WTC11 (cell line): ENCODE measurements around the gene SURF1. TPM values are rescaled to one million over a fixed set of nuclear protein-coding genes. Genes with fewer than 3 reads are reported as not detected.

ENCODE experiments used
- ATAC-seq: fragments of 200-7000 bp; cut with Tn5 transposase; 2 replicates; pipeline ENCODE4 v1.10.0; 2021; ENCODE audit warnings: mild to moderate bottlenecking, moderate library complexity
- CTCF ChIA-PET: fragments of 300-600 bp; sonication (Branson Sonifier 250); formaldehyde crosslinking; loops from one replicate; lab custom pipeline; 2021; ENCODE audit warnings: antibody characterized with exemption; lab: Charles Lee
- POLR2A ChIA-PET: fragments of 350-600 bp; sonication (Branson Sonifier 250); formaldehyde crosslinking; loops from one replicate; lab custom pipeline; 2021; ENCODE audit warnings: antibody characterized with exemption; lab: Charles Lee
- DNase-seq: peaks from one replicate; pipeline ENCODE4 v3.0.0; 2021; ENCODE audit warnings: low spot score
- H3K27ac Mint-ChIP-seq: 2 replicates; pipeline ENCODE4 v1.8.0; 2021; ENCODE audit warnings: mixed read lengths
- H3K27me3 Mint-ChIP-seq: 2 replicates; pipeline ENCODE4 v1.8.0; 2021; ENCODE audit warnings: low read depth, mild to moderate bottlenecking, moderate library complexity, mixed read lengths
- H3K36me3 Mint-ChIP-seq: 2 replicates; pipeline ENCODE4 v1.8.0; 2021; ENCODE audit warnings: mixed read lengths
- H3K4me1 Mint-ChIP-seq: 2 replicates; pipeline ENCODE4 v1.8.0; 2022; ENCODE audit warnings: mixed read lengths
- H3K4me3 Mint-ChIP-seq: 2 replicates; pipeline ENCODE4 v1.8.0; 2021; ENCODE audit warnings: mild to moderate bottlenecking, moderate library complexity, mixed read lengths
- H3K9me3 Mint-ChIP-seq: 2 replicates; pipeline ENCODE4 v1.8.0; 2021; ENCODE audit warnings: mixed read lengths
- CBFB ChIP-seq: sonication (generic); formaldehyde crosslinking; IDR thresholded peaks from 2 replicates; pipeline ENCODE4 v1.8.1; 2022; ENCODE audit warnings: mild to moderate bottlenecking, low read depth, missing genetic modification reagents
- CDX4 ChIP-seq: fragments of 250-450 bp; sonication (Bioruptor Pico); IDR thresholded peaks from 2 replicates; pipeline ENCODE4 v1.9.0; 2021; ENCODE audit warnings: moderate library complexity, mild to moderate bottlenecking, inconsistent platforms, borderline replicate concordance
- CTCF ChIP-seq: fragments of 200-600 bp; IDR thresholded peaks from 2 replicates; pipeline ENCODE4 v1.8.0; 2022; ENCODE audit warnings: antibody characterized with exemption
- E2F1 ChIP-seq: sonication (generic); formaldehyde crosslinking; IDR thresholded peaks from 2 replicates; pipeline ENCODE4 v1.8.0; 2022; ENCODE audit warnings: mild to moderate bottlenecking, missing genetic modification reagents
- ELF4 ChIP-seq: sonication (generic); formaldehyde crosslinking; IDR thresholded peaks from 2 replicates; pipeline ENCODE4 v1.8.1; 2022; ENCODE audit warnings: low read depth, mild to moderate bottlenecking, moderate library complexity, missing genetic modification reagents
- ETV6 ChIP-seq: sonication (generic); formaldehyde crosslinking; IDR thresholded peaks from 2 replicates; pipeline ENCODE4 v1.8.1; 2022; ENCODE audit warnings: mild to moderate bottlenecking, missing genetic modification reagents
- FOXJ3 ChIP-seq: sonication (generic); formaldehyde crosslinking; IDR thresholded peaks from 2 replicates; pipeline ENCODE4 v1.9.0; 2021; ENCODE audit warnings: missing genetic modification reagents, mild to moderate bottlenecking, borderline replicate concordance
- GRHL2 ChIP-seq: fragments of 250-450 bp; sonication (Bioruptor Pico); IDR thresholded peaks from 2 replicates; pipeline ENCODE4 v1.8.0; 2022; ENCODE audit warnings: mild to moderate bottlenecking, moderate library complexity; ENCODE audit not compliant: insufficient replicate concordance, severe bottlenecking
- HMGA2 ChIP-seq: fragments of 250-450 bp; sonication (Bioruptor Pico); IDR thresholded peaks from 2 replicates; pipeline ENCODE4 v1.4.0; 2021; ENCODE audit warnings: mild to moderate bottlenecking, moderate library complexity
- KAT7 ChIP-seq: sonication (generic); formaldehyde crosslinking; IDR thresholded peaks from 2 replicates; pipeline ENCODE4 v1.8.1; 2023; ENCODE audit warnings: missing genetic modification reagents, mild to moderate bottlenecking, borderline replicate concordance
- MLX ChIP-seq: sonication (generic); formaldehyde crosslinking; IDR thresholded peaks from 2 replicates; pipeline ENCODE4 v1.8.1; 2023; ENCODE audit warnings: mild to moderate bottlenecking, missing genetic modification reagents, moderate library complexity
- NR1H2 ChIP-seq: sonication (generic); formaldehyde crosslinking; IDR thresholded peaks from 2 replicates; pipeline ENCODE4 v1.9.0; 2021; ENCODE audit warnings: mild to moderate bottlenecking, moderate library complexity, missing genetic modification reagents
- NR3C1 ChIP-seq: sonication (generic); formaldehyde crosslinking; conservative IDR thresholded peaks from 2 replicates; pipeline ENCODE4 v1.8.1; 2023; ENCODE audit warnings: low read depth, mild to moderate bottlenecking, missing genetic modification reagents
- OVOL2 ChIP-seq: fragments of 250-450 bp; sonication (Bioruptor Pico); IDR thresholded peaks from 2 replicates; pipeline ENCODE4 v1.9.0; 2021; ENCODE audit warnings: mild to moderate bottlenecking, borderline replicate concordance
- TEAD1 ChIP-seq: sonication (generic); formaldehyde crosslinking; IDR thresholded peaks from 2 replicates; pipeline ENCODE4 v1.8.0; 2022; ENCODE audit warnings: mild to moderate bottlenecking, missing genetic modification reagents
- total RNA-seq: library from RNA; stranded (reverse); gene quantifications from 3 replicates; pipeline ENCODE4 v1.2.3, GENCODE V29; 2021
- TF ChIP-seq, protein P1 (sequence below): fragments of 250-450 bp; sonication (Bioruptor Pico); IDR thresholded peaks from 2 replicates; pipeline ENCODE4 v2.1.2; 2022; ENCODE audit warnings: mild to moderate bottlenecking, moderate library complexity
- TF ChIP-seq, protein P2 (sequence below): sonication (generic); formaldehyde crosslinking; IDR thresholded peaks from 2 replicates; pipeline ENCODE4 v1.8.1; 2023; ENCODE audit warnings: mild to moderate bottlenecking, missing genetic modification reagents, borderline replicate concordance
- TF ChIP-seq, protein P3 (sequence below): sonication (generic); formaldehyde crosslinking; IDR thresholded peaks from 2 replicates; pipeline ENCODE4 v1.8.1; 2023; ENCODE audit warnings: mild to moderate bottlenecking, moderate library complexity, missing genetic modification reagents
- TF ChIP-seq, protein P4 (sequence below): fragments of 250-450 bp; sonication (Bioruptor Pico); IDR thresholded peaks from 2 replicates; pipeline ENCODE4 v1.8.0; 2021; ENCODE audit warnings: mild to moderate bottlenecking

The SURF1 gene
- total RNA-seq, 1 experiment from 2014 or later: 33.3 TPM

GRCh38 chr9:133383438-133383837 lies 27.2 kb upstream of the SURF1 start:
- DNase-seq (no peak), ATAC-seq (no peak)
- Mint-ChIP-seq H3K27me3 (peaks cover 11% of the 10 kb centered on the region), H3K4me3 (no peak overlapping the region), H3K36me3 (no peaks in the 10 kb centered on the region), H3K9me3 (peaks cover under 1% of the 10 kb centered on the region), H3K27ac (no peak overlapping the region), H3K4me1 (peaks cover under 1% of the 10 kb centered on the region; the same call in 1 of the 2 replicates)
- TF ChIP-seq FOXJ3 (CRISPR knock-in tag) (no peak), NR3C1 (CRISPR knock-in tag) (no peak), HMGA2 (CRISPR knock-in tag) (no peak), KAT7 (CRISPR knock-in tag) (no peak), TEAD1 (no peak), CBFB (CRISPR knock-in tag) (no peak), ETV6 (CRISPR knock-in tag) (no peak), GRHL2 (CRISPR knock-in tag) (no peak), ELF4 (CRISPR knock-in tag) (no peak), OVOL2 (no peak)
- TF ChIP-seq, protein P1, sequence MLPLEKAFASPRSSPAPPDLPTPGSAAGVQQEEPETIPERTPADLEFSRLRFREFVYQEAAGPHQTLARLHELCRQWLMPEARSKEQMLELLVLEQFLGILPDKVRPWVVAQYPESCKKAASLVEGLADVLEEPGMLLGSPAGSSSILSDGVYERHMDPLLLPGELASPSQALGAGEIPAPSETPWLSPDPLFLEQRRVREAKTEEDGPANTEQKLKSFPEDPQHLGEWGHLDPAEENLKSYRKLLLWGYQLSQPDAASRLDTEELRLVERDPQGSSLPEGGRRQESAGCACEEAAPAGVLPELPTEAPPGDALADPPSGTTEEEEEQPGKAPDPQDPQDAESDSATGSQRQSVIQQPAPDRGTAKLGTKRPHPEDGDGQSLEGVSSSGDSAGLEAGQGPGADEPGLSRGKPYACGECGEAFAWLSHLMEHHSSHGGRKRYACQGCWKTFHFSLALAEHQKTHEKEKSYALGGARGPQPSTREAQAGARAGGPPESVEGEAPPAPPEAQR (CRISPR knock-in tag): no peak
- CTCF ChIA-PET: no interaction called here
- POLR2A ChIA-PET: no interaction called here

GRCh38 chr9:133382507-133383141 lies 26.3 kb upstream of the SURF1 start:
- H3K36me3 Mint-ChIP-seq: no peaks in the 10 kb centered on the region
- H3K27ac Mint-ChIP-seq: no peak overlapping the region
- no peak for DNase-seq
- H3K4me1 Mint-ChIP-seq: peaks cover 4% of the 10 kb centered on the region; the same call in 1 of the 2 replicates
- POLR2A ChIA-PET: no interaction called here
- peaks cover 19% of the 10 kb centered on the region for H3K27me3 Mint-ChIP-seq
- H3K9me3 Mint-ChIP-seq: peaks cover 4% of the 10 kb centered on the region
- ATAC-seq: no peak
- H3K4me3 Mint-ChIP-seq: no peak overlapping the region
- CTCF ChIA-PET: no interaction called here
- no peak for TF ChIP-seq HMGA2 (CRISPR knock-in tag)
- no peak for TF ChIP-seq E2F1
- TF ChIP-seq CTCF: no peak
- no peak for TF ChIP-seq CDX4 (CRISPR knock-in tag)
- TF ChIP-seq, protein P2, sequence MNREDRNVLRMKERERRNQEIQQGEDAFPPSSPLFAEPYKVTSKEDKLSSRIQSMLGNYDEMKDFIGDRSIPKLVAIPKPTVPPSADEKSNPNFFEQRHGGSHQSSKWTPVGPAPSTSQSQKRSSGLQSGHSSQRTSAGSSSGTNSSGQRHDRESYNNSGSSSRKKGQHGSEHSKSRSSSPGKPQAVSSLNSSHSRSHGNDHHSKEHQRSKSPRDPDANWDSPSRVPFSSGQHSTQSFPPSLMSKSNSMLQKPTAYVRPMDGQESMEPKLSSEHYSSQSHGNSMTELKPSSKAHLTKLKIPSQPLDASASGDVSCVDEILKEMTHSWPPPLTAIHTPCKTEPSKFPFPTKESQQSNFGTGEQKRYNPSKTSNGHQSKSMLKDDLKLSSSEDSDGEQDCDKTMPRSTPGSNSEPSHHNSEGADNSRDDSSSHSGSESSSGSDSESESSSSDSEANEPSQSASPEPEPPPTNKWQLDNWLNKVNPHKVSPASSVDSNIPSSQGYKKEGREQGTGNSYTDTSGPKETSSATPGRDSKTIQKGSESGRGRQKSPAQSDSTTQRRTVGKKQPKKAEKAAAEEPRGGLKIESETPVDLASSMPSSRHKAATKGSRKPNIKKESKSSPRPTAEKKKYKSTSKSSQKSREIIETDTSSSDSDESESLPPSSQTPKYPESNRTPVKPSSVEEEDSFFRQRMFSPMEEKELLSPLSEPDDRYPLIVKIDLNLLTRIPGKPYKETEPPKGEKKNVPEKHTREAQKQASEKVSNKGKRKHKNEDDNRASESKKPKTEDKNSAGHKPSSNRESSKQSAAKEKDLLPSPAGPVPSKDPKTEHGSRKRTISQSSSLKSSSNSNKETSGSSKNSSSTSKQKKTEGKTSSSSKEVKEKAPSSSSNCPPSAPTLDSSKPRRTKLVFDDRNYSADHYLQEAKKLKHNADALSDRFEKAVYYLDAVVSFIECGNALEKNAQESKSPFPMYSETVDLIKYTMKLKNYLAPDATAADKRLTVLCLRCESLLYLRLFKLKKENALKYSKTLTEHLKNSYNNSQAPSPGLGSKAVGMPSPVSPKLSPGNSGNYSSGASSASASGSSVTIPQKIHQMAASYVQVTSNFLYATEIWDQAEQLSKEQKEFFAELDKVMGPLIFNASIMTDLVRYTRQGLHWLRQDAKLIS: no peak
- no peak for TF ChIP-seq NR1H2 (CRISPR knock-in tag)
- no peak for TF ChIP-seq MLX
- TF ChIP-seq, protein P3, sequence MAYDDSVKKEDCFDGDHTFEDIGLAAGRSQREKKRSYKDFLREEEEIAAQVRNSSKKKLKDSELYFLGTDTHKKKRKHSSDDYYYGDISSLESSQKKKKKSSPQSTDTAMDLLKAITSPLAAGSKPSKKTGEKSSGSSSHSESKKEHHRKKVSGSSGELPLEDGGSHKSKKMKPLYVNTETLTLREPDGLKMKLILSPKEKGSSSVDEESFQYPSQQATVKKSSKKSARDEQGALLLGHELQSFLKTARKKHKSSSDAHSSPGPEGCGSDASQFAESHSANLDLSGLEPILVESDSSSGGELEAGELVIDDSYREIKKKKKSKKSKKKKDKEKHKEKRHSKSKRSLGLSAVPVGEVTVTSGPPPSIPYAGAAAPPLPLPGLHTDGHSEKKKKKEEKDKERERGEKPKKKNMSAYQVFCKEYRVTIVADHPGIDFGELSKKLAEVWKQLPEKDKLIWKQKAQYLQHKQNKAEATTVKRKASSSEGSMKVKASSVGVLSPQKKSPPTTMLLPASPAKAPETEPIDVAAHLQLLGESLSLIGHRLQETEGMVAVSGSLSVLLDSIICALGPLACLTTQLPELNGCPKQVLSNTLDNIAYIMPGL (CRISPR knock-in tag): no peak
- TF ChIP-seq, protein P4, sequence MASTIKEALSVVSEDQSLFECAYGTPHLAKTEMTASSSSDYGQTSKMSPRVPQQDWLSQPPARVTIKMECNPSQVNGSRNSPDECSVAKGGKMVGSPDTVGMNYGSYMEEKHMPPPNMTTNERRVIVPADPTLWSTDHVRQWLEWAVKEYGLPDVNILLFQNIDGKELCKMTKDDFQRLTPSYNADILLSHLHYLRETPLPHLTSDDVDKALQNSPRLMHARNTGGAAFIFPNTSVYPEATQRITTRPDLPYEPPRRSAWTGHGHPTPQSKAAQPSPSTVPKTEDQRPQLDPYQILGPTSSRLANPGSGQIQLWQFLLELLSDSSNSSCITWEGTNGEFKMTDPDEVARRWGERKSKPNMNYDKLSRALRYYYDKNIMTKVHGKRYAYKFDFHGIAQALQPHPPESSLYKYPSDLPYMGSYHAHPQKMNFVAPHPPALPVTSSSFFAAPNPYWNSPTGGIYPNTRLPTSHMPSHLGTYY (CRISPR knock-in tag): no peak
